GM18909 (cell line): ENCODE data around the gene TPI1.
A peak's percentile ranks its signal among the peaks of the same experiment; 100 is the strongest.

Experiments used
- ATAC-seq: cut with Tn5 transposase; IDR thresholded peaks from one replicate; pipeline ENCODE4 v1.9.1; 2021; ENCODE audit warnings: mild to moderate bottlenecking; ENCODE audit not compliant: unreplicated experiment, poor library complexity

TPI1 gene

DNA sequence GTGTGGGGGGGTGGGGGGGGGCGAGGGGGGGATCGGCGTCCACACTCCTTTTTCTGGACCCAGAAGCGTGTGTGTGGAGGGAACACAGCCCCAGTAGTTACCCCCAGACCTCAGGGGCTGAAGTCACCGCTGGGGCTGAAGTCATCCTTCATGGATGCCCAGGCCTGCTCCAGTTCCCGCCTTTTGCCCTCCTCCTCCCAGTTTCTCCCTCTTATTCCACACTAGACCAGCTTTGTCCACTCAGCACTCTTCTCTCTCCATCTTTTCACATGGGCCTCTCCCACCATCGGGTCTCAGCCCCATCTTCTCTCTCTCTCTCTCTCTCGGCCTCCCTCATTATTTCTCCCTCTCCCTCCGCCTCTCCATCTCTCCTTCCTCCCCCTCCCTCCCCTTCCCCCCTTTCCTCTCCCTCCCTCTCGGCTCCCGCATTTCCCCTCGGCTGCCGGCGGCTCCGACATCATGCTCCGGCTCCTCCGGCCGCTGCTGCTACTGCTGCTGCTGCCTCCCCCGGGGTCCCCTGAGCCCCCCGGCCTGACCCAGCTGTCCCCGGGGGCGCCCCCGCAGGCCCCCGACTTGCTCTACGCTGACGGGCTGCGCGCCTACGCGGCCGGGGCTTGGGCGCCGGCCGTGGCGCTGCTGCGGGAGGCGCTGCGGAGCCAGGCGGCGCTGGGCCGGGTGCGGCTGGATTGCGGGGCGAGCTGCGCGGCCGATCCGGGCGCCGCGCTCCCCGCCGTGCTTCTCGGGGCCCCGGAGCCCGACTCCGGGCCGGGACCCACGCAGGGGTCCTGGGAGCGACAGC lies 39.1 kb upstream of the TPI1 start, which contains the start of gene P3H3:
TSS of gene P3H3 (plus strand) at position 426 of the 799 bp plus-strand sequence. CDS start at position 460, 34 bp downstream.
- no peak for ATAC-seq

DNA sequence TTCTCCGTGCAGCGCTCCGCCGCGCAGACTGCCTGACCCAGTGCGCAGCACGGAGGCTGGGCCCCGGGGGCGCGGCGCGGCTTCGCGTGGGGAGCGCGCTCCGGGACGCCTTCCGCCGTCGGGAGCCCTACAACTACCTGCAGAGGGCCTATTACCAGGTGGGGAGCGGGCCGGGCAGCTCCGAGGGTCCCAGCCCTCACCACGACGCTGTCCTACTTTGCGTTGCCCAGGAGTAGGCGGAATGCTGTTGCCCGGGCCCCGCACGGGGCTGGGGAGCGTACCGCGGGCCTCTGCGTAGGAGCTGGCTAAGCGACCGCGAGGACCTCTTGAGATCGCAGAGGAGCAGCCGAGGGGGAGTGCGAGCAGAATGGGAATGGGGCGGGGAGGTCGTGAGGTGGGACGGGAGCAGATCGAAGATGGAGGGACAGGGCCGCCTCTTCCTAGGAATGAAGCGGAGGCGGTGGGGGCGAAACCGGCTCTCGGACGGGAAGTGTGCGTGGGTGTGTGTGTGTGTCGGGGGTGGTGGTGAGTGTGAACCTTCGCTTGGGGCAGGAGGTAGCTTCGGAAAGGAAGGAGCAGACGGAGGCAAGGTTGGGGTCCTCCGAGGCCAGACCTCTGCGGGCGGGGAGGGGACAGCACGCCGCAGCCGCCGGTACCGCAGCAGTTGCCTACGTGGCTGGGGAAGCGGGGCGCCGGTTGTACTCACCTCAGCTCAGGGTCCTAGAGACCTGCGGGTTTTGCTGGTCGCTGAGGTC lies 38.4 kb upstream of the TPI1 start:
- ATAC-seq = no peak

DNA sequence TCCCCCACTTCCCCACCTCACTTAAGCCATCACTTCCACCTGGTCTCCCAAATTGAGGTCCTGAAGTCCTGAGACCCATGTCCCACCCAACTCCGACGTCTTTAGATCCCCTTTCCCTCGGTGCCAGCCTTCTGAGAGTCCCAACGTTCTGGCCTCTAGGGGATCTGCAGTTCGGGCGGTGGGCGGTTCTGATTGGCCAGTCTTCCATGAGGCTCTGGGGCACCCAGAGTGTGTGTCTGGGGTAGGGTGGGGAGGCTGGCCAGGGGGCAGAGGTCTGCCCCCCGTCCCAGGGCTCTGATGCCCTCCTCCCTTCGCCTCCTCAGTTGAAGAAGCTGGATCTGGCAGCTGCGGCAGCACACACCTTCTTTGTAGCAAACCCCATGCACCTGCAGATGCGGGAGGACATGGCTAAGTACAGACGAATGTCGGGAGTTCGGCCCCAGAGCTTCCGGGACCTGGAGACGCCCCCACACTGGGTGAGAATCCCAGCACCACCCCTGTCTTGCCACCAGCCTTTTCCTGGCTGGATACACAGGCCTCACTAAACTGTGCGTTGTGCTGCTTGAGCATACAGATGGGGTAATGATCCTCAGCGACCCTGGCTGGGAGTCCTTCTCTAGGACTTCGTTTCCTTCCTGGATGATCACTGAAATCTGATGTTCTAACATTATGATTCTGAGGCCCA lies 37.7 kb upstream of the TPI1 start:
- no peak for ATAC-seq

DNA sequence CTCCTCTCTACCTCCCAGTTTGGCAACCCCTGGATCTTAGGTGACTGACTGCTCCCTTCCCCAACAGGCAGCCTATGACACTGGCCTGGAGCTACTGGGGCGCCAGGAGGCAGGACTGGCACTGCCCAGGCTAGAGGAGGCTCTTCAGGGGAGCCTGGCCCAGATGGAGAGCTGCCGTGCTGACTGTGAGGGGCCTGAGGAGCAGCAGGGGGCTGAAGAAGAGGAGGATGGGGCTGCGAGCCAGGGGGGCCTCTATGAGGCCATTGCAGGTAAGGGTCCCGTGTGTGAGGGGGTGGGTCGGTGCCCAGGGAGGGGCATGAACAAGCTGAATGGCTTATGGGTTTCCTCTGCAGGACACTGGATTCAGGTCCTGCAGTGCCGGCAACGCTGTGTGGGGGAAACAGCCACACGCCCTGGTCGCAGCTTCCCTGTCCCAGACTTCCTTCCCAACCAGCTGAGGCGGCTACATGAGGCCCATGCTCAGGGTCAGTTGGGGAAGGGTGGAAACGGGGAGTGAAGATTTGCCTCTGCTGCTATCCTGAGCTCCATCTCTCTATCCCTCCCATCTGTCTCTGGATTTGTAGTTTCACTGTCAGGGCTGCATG lies 36.9 kb upstream of the TPI1 start:
- ATAC-seq = no peak

DNA sequence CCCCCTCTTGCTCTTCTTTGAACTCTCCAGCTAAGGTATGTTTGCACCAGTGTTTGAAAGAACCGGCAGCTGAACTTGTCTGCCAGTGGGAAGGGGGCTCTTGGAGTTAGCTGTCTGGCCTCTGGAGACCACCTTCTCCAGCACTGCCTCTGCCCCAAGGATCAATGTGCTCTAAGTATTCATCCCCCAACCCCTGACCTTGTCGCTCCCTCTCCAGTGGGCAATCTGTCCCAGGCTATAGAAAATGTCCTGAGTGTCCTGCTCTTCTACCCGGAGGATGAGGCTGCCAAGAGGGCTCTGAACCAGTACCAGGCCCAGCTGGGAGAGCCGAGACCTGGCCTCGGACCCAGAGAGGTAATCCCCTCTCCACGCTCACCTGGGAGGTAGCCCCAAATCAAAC lies 36.3 kb upstream of the TPI1 start:
- ATAC-seq = no peak

DNA sequence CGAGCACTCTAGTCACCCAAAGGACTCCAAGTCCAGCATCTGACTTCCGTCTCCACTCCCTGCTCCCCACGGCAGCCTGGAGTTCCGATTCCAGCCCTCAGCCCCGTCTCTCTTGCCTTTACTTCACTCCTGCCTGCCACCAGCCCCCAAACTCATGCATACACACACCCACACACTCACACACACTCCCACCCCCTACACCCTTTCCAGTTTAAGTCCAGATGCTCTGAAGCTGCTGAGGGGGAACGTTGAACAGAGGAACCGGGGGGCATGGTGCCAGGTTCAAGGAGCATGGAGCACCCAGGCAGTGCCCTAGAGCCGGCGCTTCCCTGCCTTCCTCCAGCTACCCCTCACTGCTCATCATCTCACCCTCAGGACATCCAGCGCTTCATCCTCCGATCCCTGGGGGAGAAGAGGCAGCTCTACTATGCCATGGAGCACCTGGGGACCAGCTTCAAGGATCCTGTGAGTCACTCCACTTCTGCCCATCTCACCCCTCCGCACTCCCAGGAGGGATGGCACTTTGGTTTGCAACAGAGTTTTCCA lies 35.8 kb upstream of the TPI1 start:
- no peak for ATAC-seq

DNA sequence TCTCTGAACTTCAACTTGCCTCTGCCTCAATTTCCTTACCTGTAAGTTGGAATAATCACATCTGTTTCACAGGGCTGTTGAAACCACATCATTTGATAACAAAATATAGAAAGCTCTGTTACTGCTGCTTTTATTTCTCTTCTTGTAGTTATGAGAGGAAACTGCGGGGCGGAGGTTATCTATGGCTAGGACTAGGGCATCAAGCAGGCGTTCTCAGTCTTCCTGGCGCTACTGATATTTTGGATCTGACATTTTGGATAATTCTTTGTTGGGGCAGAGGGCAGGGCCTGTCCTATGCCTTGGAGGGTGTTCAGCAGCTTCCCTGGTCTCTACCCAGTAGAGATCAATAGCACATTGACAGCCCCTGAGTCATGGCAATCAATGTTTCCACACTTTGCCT lies 35.2 kb upstream of the TPI1 start:
- no peak for ATAC-seq

DNA sequence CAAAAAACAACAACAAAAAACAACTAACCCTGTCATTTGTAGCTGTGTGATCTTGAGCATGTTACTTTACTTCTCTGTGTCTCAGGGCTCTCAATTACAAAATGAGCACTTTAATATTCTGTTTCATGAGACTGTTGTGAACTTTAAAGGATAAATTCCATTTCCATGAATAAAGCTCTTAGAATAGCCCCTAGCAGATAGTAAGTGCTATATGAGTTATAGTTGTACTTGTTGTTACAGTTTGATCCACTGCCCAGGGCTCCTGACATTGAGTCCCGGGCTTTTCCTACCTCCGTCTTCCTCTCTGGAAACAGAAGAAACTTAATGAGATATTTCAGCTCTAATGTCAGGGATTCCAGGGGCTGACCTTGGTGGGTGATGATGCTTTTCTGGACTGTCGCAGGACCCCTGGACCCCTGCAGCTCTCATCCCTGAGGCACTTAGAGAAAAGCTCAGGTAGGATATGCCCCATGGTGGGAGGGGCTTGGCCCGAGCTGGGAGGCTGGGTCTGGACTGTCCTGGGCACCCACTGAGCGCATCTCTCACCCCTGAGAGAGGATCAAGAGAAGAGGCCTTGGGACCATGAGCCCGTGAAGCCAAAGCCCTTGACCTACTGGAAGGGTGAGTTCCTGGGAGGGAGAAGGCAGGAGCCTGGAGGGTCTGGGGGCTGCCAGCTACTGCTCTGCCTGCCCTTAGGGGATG lies 34.0 kb upstream of the TPI1 start:
- ATAC-seq = no peak

DNA sequence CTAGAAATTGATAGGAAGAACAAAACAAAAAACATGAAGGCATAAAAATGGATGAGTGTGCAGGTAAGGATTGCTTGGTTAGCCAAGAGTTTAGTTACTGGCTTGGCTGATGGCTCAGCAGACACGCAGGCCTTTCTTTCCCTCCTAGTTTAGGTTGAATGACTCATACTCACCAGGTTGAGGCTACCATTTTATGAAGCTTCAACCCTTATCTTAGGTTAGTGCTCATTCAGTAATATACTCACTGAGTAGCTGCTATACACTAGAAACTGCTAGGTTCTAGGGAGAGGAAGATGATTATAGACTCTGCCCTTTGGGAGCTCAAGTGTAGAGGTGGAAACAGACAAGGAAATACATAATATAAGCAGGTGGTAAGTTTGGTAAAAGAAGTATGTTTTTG lies 33.1 kb upstream of the TPI1 start:
- ATAC-seq = no peak

DNA sequence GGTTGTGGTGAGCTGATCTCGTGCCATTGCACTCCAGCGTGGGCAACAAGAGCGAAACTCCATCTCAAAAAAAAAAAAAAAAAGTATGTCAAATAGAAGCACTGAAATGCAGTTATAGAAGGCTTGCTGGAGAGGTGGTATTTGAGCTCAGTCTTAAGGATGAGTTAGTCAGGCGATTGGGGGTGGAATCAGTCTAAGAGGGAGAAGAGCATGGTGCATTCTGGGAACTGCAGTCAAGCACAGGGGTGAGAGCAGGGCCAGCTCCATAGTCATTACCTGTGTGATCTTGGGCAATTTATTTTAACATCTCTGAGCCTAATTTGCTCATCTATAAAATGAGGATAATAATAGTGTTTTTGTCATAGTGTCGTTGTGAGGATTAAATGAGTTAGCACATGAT lies 32.5 kb upstream of the TPI1 start:
- ATAC-seq = no peak

DNA sequence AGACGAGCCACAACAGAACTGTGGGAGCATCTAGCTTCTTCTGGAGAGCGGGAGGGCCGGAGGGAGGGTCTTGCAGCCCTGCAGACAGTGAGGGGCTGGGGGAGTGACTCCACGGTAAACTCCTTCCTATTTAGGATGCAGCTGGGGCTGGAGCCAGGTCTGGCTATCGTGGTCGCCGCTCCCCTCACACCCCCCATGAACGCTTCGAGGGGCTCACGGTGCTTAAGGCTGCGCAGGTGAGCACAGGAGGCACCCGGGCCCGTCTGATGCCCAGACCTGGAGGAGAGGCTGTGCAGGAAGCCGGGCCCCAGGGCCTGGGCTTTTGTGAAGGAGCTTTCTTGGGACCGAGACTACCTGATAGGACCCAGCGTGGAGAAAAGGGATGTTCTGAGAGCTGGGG lies 30.5 kb upstream of the TPI1 start:
- ATAC-seq = no peak

DNA sequence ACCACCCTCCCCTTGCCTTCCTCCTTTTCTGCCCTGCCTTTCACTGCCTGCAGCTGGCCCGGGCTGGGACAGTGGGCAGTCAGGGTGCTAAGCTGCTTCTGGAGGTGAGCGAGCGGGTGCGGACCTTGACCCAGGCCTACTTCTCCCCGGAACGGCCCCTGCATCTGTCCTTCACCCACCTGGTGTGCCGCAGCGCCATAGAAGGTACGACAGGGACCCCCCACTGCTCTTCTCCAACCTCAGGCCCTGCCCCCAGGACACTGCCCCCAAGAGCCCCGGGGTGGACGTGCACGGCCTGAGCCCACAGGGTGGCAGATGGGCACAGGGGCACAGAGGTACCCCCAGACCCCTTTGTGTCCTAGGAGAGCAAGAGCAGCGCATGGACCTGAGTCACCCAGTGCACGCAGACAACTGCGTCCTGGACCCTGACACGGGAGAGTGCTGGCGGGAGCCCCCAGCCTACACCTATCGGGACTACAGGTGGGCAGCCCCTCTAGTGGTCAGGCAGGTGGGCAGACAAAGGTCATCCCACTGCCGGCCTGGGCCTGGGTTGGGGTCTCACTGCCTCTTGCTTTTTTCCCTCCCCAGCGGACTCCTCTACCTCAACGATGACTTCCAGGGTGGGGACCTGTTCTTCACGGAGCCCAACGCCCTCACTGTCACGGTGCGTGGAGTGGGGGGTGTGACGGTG lies 29.8 kb upstream of the TPI1 start:
- ATAC-seq = no peak

DNA sequence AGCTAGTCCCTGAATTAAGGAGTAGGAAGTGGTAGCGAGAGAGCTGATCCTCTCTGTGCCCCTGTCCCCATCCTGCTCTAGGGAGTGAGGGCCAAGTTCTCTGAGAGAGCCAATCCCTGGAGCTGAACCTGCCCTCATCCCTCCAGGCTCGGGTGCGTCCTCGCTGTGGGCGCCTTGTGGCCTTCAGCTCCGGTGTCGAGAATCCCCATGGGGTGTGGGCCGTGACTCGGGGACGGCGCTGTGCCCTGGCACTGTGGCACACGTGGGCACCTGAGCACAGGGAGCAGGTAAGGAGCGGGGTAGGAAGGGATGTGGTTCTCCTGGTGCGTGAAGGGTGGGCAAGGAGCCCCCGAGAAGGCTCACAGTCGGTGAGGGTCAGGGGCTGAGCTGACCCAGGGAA lies 28.5 kb upstream of the TPI1 start:
- no peak for ATAC-seq

DNA sequence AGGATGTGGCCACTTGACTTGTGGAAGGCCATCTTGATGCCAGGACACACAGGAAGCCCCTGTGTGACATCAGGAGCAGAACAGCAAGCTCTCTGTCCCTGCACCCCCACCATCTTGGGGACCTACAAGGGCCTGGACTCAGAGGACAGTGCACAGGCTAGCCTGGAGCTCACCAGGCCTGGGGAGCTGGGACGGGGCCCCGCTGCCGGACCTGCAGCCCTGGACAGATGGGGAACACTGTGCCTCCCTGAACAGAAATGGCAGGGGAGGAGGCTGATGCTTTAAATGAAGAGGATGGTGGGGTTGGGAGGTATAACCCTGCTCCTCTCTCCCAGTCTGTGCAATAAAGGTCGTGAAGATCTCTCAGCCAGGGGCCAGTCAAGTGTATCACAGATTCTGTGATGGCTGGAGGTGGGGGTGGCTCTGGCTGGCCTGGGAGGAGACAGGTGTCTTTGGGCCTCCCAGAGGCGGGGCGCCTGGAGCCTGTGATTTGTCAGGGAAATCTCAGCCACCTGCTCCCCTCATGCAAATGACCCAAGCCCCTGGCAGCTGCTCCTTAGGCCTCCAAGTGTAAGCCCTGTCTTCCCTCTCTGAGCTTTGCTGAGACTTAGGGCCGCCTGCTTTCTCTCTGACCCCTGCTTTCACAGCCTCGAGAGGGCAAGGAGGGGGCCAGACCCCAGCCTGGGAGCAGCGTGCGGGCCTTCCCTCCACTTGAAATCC lies 27.7 kb upstream of the TPI1 start:
- ATAC-seq = peak; percentile 66

DNA sequence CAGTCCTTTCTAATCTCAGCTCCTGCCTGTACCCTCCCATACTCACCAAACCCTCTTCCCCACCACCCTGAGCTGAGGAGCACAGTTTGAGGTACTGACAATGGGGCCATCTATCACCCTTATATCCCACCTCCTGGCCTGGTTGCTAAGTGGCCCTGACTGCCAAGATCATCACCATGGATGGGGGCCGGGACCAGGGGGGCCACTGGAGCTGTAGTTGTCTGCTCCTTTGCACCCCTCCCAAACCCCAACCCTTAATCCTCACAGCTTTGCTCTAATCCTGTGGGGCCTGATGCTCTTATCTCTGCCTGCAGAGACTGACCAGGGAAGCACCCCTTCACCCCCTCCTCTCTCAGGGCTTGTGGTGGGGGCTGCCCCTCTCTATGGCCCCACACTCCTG lies 27.0 kb upstream of the TPI1 start:
- ATAC-seq = no peak

DNA sequence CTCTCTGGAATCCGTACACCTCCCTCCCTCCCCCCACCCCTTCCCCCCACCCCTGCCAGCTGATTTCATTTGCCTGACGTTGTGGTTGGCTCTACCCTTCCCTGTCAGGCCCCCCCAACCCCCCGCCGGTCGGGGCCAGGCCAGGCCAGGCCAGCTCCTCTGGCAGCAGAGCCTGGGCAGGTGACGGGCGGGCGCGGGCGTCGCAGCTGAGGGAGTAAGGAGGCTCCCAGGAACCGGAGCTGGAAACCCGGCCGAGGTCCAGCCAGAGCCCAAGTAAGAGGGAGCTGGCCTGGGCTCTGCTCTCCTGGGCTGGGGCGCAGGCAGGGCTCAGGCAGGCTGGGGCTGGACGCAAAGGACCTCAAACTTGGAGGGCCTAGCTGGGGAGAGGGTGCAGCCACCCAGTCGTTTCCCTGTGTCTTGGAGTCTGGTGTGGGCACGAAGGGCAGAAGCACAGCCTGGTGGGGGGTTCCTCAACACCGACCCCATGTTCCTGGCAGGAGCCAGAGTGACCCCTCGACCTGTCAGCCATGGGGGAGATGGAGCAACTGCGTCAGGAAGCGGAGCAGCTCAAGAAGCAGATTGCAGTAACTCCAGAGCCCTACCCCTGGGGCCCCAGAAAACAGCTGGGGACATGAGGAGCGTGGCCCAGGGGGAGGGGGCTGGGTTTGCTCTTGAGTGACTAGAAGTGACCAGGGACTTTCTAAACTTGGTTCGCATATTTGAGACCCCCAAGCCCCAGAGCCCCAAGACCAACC lies 26.4 kb upstream of the TPI1 start, which contains the start of gene GNB3:
TSS of gene GNB3 (plus strand) at position 165 of the 755 bp plus-strand sequence. CDS start at position 528, 363 bp downstream.
- ATAC-seq = no peak

DNA sequence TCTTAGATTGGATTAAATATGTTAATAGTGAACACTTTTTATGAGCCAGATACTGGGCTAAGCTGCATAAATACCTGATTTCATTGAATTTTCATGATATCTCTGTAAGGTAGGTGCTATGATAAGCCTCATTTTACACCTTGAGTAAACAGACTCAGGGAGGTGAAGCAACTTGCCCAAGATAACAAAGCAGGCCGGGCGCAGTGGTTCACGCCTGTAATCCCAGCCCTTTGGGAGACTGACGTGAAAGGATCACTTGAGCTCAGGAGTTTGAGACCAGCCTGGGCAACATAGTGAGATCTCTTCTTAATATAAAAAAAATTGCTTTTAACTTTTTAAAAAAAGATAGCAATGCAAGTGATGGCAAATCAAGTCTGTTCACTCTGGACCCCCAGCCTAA lies 25.3 kb upstream of the TPI1 start:
- ATAC-seq = no peak
